HepG2 (cell line): ENCODE measurements around the gene SVOP. TPM values are rescaled to one million over a fixed set of nuclear protein-coding genes. Genes with fewer than 3 reads are reported as not detected.
A peak's percentile ranks its signal among the peaks of the same experiment; 100 is the strongest.

ENCODE experiments used
- ARID4A ChIP-seq: sonication (generic); formaldehyde crosslinking; IDR thresholded peaks from 2 replicates; pipeline ENCODE4 v1.5.0; 2020; ENCODE audit warnings: mild to moderate bottlenecking, missing genetic modification reagents, borderline replicate concordance
- CC2D1A ChIP-seq: sonication (generic); formaldehyde crosslinking; IDR thresholded peaks from 2 replicates; pipeline ENCODE4 v1.8.1; 2023; ENCODE audit warnings: mild to moderate bottlenecking, missing genetic modification reagents
- ONECUT2 ChIP-seq: sonication (generic); formaldehyde crosslinking; IDR thresholded peaks from 2 replicates; pipeline ENCODE4 v1.4.0; 2020; ENCODE audit warnings: missing genetic modification reagents
- PATZ1 ChIP-seq: sonication (generic); formaldehyde crosslinking; IDR thresholded peaks from 2 replicates; pipeline ENCODE4 v1.4.0; 2020; ENCODE audit warnings: missing genetic modification reagents
- PAX8 ChIP-seq: sonication (generic); formaldehyde crosslinking; IDR thresholded peaks from 2 replicates; pipeline ENCODE4 v1.8.0; 2022; ENCODE audit warnings: mild to moderate bottlenecking, missing genetic modification reagents, borderline replicate concordance
- RFX5 ChIP-seq: IDR thresholded peaks from 2 replicates; pipeline ENCODE4 v1.6.1; 2011; ENCODE audit warnings: low read depth, low read length, improper control_type of control experiment
- SIX4 ChIP-seq: sonication (generic); formaldehyde crosslinking; IDR thresholded peaks from 2 replicates; pipeline ENCODE4 v1.4.0; 2020; ENCODE audit warnings: missing genetic modification reagents
- SMARCC2 ChIP-seq: fragments of 450-650 bp; IDR thresholded peaks from 2 replicates; pipeline ENCODE4 v1.6.1; 2017; ENCODE audit warnings: antibody characterized with exemption, mild to moderate bottlenecking
- SNRNP70 ChIP-seq: fragments of 200-400 bp; formaldehyde crosslinking; IDR thresholded peaks from 2 replicates; pipeline ENCODE4 v1.6.1; 2017; ENCODE audit warnings: mild to moderate bottlenecking, low read depth, low read length, moderate library complexity
- ZBTB42 ChIP-seq: sonication (generic); formaldehyde crosslinking; IDR thresholded peaks from 2 replicates; pipeline ENCODE4 v1.5.0; 2020; ENCODE audit warnings: mild to moderate bottlenecking, missing genetic modification reagents
- ZNF101 ChIP-seq: sonication (generic); formaldehyde crosslinking; IDR thresholded peaks from 2 replicates; pipeline ENCODE4 v1.4.0; 2020; ENCODE audit warnings: mild to moderate bottlenecking, low read depth, missing genetic modification reagents, borderline replicate concordance
- ZNF121 ChIP-seq: sonication (generic); formaldehyde crosslinking; IDR thresholded peaks from 2 replicates; pipeline ENCODE4 v1.5.0; 2020; ENCODE audit warnings: mild to moderate bottlenecking, missing genetic modification reagents
- ZNF256 ChIP-seq: sonication (generic); formaldehyde crosslinking; conservative IDR thresholded peaks from 2 replicates; pipeline ENCODE4 v1.4.0; 2020; ENCODE audit warnings: missing genetic modification reagents
- ZNF317 ChIP-seq: sonication (generic); formaldehyde crosslinking; IDR thresholded peaks from 2 replicates; pipeline ENCODE4 v1.5.0; 2020; ENCODE audit warnings: mild to moderate bottlenecking, missing genetic modification reagents
- ZNF431 ChIP-seq: sonication (generic); formaldehyde crosslinking; IDR thresholded peaks from 2 replicates; pipeline ENCODE4 v1.9.0; 2022; ENCODE audit warnings: missing genetic modification reagents, low read depth, mild to moderate bottlenecking, borderline replicate concordance
- ZNF577 ChIP-seq: sonication (generic); formaldehyde crosslinking; IDR thresholded peaks from 2 replicates; pipeline ENCODE4 v1.4.0; 2020; ENCODE audit warnings: mild to moderate bottlenecking, low read depth, missing genetic modification reagents, borderline replicate concordance
- ZNF709 ChIP-seq: sonication (generic); formaldehyde crosslinking; IDR thresholded peaks from 2 replicates; pipeline ENCODE4 v1.5.0; 2020; ENCODE audit warnings: mild to moderate bottlenecking, missing genetic modification reagents
- ZSCAN31 ChIP-seq: sonication (generic); formaldehyde crosslinking; IDR thresholded peaks from 2 replicates; pipeline ENCODE4 v1.5.0; 2020; ENCODE audit warnings: low read depth, mild to moderate bottlenecking, missing genetic modification reagents
- polyA plus RNA-seq, 8 experiments: library from polyadenylated mRNA; depleted of rRNA in 3 of 8; stranded (reverse) in 7 of 8; unstranded in 1 of 8; fragments of >200 nt; fragmentation: Illumina TruSeq in 4 of 8; extraction: Trizol in 4 of 8; gene quantifications; 2 replicates each; pipeline versions ENCODE4 v1.2.1 to v1.2.3, GENCODE V29; 2011 to 2016; ENCODE audit warnings: low read depth in 4 of 8, missing spikeins in 1 of 8, mixed read lengths in 1 of 8; ENCODE audit not compliant: insufficient read depth in 1 of 8
- total RNA-seq, 5 experiments: library from RNA; depleted of rRNA; stranded (reverse); fragments of >200 nt; fragmentation: Illumina TruSeq; extraction: Trizol; gene quantifications; 2 replicates each; pipeline ENCODE4 v1.2.3, GENCODE V29; 2016; ENCODE audit warnings: low read depth in 1 of 5
- TF ChIP-seq, protein P1 (sequence below): sonication (generic); formaldehyde crosslinking; IDR thresholded peaks from 2 replicates; pipeline ENCODE4 v1.8.0; 2022; ENCODE audit warnings: mild to moderate bottlenecking, missing genetic modification reagents; ENCODE audit not compliant: insufficient replicate concordance
- TF ChIP-seq, protein P2 (sequence below): sonication (generic); formaldehyde crosslinking; IDR thresholded peaks from 2 replicates; pipeline ENCODE4 v1.5.0; 2020; ENCODE audit warnings: missing genetic modification reagents, mild to moderate bottlenecking, borderline replicate concordance

The SVOP gene
- total and polyA plus RNA-seq, 2 of the 13 experiments (the other 11 are each of a cell fraction or from before 2014, with no cell fraction given): not detected

DNA sequence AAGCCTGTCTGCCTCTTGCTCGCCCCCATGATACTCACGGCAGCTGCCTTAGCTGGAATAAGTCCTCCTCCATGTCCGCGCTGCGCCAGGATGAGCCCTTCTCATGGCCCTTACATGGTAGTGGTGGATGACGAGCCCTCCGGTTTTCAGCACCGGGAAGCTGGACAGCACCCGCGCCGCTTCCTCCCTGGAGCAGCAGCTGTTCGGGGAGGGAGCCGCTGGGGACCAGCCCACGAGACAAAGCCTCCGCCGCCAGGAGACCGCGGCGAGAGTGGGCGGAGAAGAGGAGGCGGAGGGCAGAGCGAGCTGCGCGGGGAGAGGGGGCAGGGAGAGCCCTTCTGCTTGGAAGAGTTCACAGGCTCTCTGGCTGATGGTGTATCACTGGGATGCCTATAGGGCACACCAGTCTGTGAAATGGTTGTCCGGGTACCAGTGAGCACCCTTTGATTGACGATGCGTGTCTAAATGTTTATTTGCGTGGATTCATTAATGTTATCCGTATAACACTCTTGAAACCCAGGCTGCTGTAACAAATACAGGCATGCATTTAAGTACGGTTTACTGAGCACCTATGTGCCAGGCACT is at the start of gene SVOP (continued):
- peak; percentile 87; the same call in 1 of the 2 replicates for TF ChIP-seq ARID4A (CRISPR knock-in tag)
- TF ChIP-seq RFX5: no peak
- TF ChIP-seq PATZ1 (CRISPR knock-in tag): peak; percentile 67
- TF ChIP-seq ZNF577 (CRISPR knock-in tag): no peak
- TF ChIP-seq CC2D1A: no peak
- no peak for TF ChIP-seq ZBTB42 (CRISPR knock-in tag)
- peak; percentile 73; the same call in 1 of the 2 replicates for TF ChIP-seq ZNF431 (CRISPR knock-in tag)
- TF ChIP-seq ZSCAN31 (CRISPR knock-in tag): peak; percentile 47
- peak; percentile 83 for TF ChIP-seq SIX4 (CRISPR knock-in tag)
- peak; percentile 70; the same call in 1 of the 2 replicates for TF ChIP-seq ONECUT2
- TF ChIP-seq, protein P1, sequence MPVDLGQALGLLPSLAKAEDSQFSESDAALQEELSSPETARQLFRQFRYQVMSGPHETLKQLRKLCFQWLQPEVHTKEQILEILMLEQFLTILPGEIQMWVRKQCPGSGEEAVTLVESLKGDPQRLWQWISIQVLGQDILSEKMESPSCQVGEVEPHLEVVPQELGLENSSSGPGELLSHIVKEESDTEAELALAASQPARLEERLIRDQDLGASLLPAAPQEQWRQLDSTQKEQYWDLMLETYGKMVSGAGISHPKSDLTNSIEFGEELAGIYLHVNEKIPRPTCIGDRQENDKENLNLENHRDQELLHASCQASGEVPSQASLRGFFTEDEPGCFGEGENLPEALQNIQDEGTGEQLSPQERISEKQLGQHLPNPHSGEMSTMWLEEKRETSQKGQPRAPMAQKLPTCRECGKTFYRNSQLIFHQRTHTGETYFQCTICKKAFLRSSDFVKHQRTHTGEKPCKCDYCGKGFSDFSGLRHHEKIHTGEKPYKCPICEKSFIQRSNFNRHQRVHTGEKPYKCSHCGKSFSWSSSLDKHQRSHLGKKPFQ (CRISPR knock-in tag): no peak
- no peak for TF ChIP-seq SNRNP70
- TF ChIP-seq SMARCC2: no peak
- TF ChIP-seq ZNF101 (CRISPR knock-in tag): no peak
- TF ChIP-seq, protein P2, sequence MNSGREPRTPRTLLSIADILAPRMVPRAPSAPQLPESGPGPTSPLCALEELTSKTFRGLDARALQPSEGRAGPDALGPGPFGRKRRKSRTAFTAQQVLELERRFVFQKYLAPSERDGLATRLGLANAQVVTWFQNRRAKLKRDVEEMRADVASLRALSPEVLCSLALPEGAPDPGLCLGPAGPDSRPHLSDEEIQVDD: peak; percentile 69; the same call in 1 of the 2 replicates
- TF ChIP-seq ZNF709 (CRISPR knock-in tag): peak; percentile 85
- TF ChIP-seq PAX8 (CRISPR knock-in tag): 0 out of 2 replicates have a peak, but pooled peaks have one; percentile 38
- no peak for TF ChIP-seq ZNF317
- TF ChIP-seq ZNF256 (CRISPR knock-in tag): peak; percentile 97; the same call in 1 of the 2 replicates
- no peak for TF ChIP-seq ZNF121 (CRISPR knock-in tag)
